SU-DHL-6 (cell line): ENCODE results near the gene RBFOX1.

ENCODE experiments used
- H2AFZ ChIP-seq: fragments of 200-600 bp; sonication (generic); 2 replicates; pipeline ENCODE4 v1.6.1; 2014; ENCODE audit warnings: low read depth, mild to moderate bottlenecking, moderate library complexity, mixed read lengths, antibody characterized with exemption, low read length; ENCODE audit not compliant: severe bottlenecking
- H3F3A ChIP-seq: fragments of 200-600 bp; shearing (Covaris generic); 2 replicates; pipeline ENCODE4 v1.6.0; 2016; ENCODE audit warnings: antibody characterized with exemption, mild to moderate bottlenecking; ENCODE audit not compliant: insufficient read depth
- H3K27ac ChIP-seq: fragments of 200-600 bp; sonication (generic); 2 replicates; pipeline ENCODE4 v1.5.1; 2016; ENCODE audit warnings: low read depth, mild to moderate bottlenecking, low read length, moderate library complexity, mixed read lengths
- H3K27me3 ChIP-seq: fragments of 200-600 bp; sonication (generic), shearing (Covaris generic); 2 replicates; pipeline ENCODE4 v1.6.0; 2014; ENCODE audit warnings: mild to moderate bottlenecking, low read length
- H3K36me3 ChIP-seq: fragments of 200-600 bp; sonication (generic); 2 replicates; pipeline ENCODE4 v1.6.1; 2014; ENCODE audit warnings: mild to moderate bottlenecking, low read length, mixed read lengths
- H3K4me2 ChIP-seq: fragments of 300-600, 200-600 bp; shearing (Covaris generic), sonication (generic); 2 replicates; pipeline ENCODE4 v1.6.0; 2014; ENCODE audit warnings: low read length, low read depth, mild to moderate bottlenecking; ENCODE audit not compliant: poor library complexity, severe bottlenecking
- H3K4me3 ChIP-seq: fragments of 200-600 bp; sonication (generic); 2 replicates; pipeline ENCODE4 v1.5.1; 2014; ENCODE audit warnings: antibody characterized with exemption, low read length, mild to moderate bottlenecking, mixed read lengths; ENCODE audit not compliant: insufficient read depth, poor library complexity, severe bottlenecking
- H3K79me2 ChIP-seq: fragments of 200-600 bp; sonication (generic); 2 replicates; pipeline ENCODE4 v1.6.1; 2014; ENCODE audit warnings: mild to moderate bottlenecking, low read length, moderate library complexity; ENCODE audit not compliant: insufficient read depth
- H3K9ac ChIP-seq: fragments of 200-600 bp; sonication (generic); 2 replicates; pipeline ENCODE4 v1.7.0; 2014; ENCODE audit warnings: mild to moderate bottlenecking, low read length
- H3K9me2 ChIP-seq: fragments of 200-600 bp; sonication (generic); replicated peaks from 2 replicates; pipeline ENCODE4 v1.6.1; 2014; ENCODE audit warnings: low read length; ENCODE audit not compliant: insufficient read depth
- H3K9me3 ChIP-seq: fragments of 200-600 bp; sonication (generic); 2 replicates; pipeline ENCODE4 v1.6.1; 2014; ENCODE audit warnings: low read length, mixed read lengths; ENCODE audit not compliant: insufficient read depth
- H4K20me1 ChIP-seq: fragments of 200-600 bp; sonication (generic); 2 replicates; pipeline ENCODE4 v1.6.1; 2014; ENCODE audit warnings: low read depth, mild to moderate bottlenecking, antibody characterized with exemption, low read length, moderate library complexity, mixed read lengths
- CTCF ChIP-seq: fragments of 200-600 bp; sonication (generic); IDR thresholded peaks from one replicate; pipeline ENCODE4 v1.5.1; 2017; ENCODE audit warnings: antibody characterized with exemption, mild to moderate bottlenecking, low read length, moderate library complexity; ENCODE audit not compliant: insufficient read depth, poor library complexity, severe bottlenecking
- EZH2phosphoT487 ChIP-seq: fragments of 200-600 bp; sonication (generic), shearing (Covaris generic); conservative IDR thresholded peaks from 2 replicates; pipeline ENCODE4 v1.6.1; 2018; ENCODE audit warnings: mild to moderate bottlenecking, antibody characterized with exemption, low read length, moderate library complexity, mixed read lengths

RBFOX1 gene

GRCh38 chr16:7545251-7545650 lies 212.6 kb downstream of the RBFOX1 start:
- no peaks in the 10 kb centered on the region for H3K79me2 ChIP-seq
- no peak overlapping the region for H3K27ac ChIP-seq
- no peaks in the 10 kb centered on the region for H3K36me3 ChIP-seq
- no peak overlapping the region for H3K4me3 ChIP-seq
- H3K9me3 ChIP-seq, result no peaks in the 10 kb centered on the region
- H3F3A ChIP-seq, result no peaks in the 10 kb centered on the region
- no peaks in the 10 kb centered on the region for H3K9me2 ChIP-seq
- no peaks in the 10 kb centered on the region for H4K20me1 ChIP-seq
- no peak overlapping the region for H3K9ac ChIP-seq
- no peak overlapping the region for H3K4me2 ChIP-seq
- TF ChIP-seq CTCF (no peak), EZH2phosphoT487 (no peak)
- H3K27me3 ChIP-seq, result no peaks in the 10 kb centered on the region
- H2AFZ ChIP-seq, result no peak overlapping the region

GRCh38 chr16:7546948-7547347 lies 214.3 kb downstream of the RBFOX1 start:
- no peaks in the 10 kb centered on the region for H3F3A ChIP-seq
- no peak overlapping the region for H3K9ac ChIP-seq
- no peaks in the 10 kb centered on the region for H3K79me2 ChIP-seq
- H3K9me2 ChIP-seq, result no peaks in the 10 kb centered on the region
- no peak overlapping the region for H3K27ac ChIP-seq
- TF ChIP-seq CTCF (no peak), EZH2phosphoT487 (no peak)
- H3K4me2 ChIP-seq, result no peak overlapping the region
- H4K20me1 ChIP-seq, result no peaks in the 10 kb centered on the region
- no peak overlapping the region for H3K4me3 ChIP-seq
- no peaks in the 10 kb centered on the region for H3K27me3 ChIP-seq
- H2AFZ ChIP-seq, result no peak overlapping the region
- H3K36me3 ChIP-seq, result no peaks in the 10 kb centered on the region
- no peaks in the 10 kb centered on the region for H3K9me3 ChIP-seq

GRCh38 chr16:7547736-7548135 lies 215.1 kb downstream of the RBFOX1 start:
- H4K20me1 ChIP-seq, result no peaks in the 10 kb centered on the region

More at GRCh38 chr16:7547736-7548135, 215.1 kb downstream of the RBFOX1 start:
- H3K27ac ChIP-seq, result no peak overlapping the region
- H3K4me2 ChIP-seq, result no peak overlapping the region
- no peaks in the 10 kb centered on the region for H3K36me3 ChIP-seq
- no peaks in the 10 kb centered on the region for H3K9me3 ChIP-seq
- no peak for TF ChIP-seq CTCF
- no peak for TF ChIP-seq EZH2phosphoT487
- no peaks in the 10 kb centered on the region for H3K27me3 ChIP-seq
- H3K9me2 ChIP-seq, result no peaks in the 10 kb centered on the region
- H3K79me2 ChIP-seq, result no peaks in the 10 kb centered on the region
- H2AFZ ChIP-seq, result no peak overlapping the region
- H3F3A ChIP-seq, result no peaks in the 10 kb centered on the region
- no peak overlapping the region for H3K9ac ChIP-seq
- no peak overlapping the region for H3K4me3 ChIP-seq
